GM12874 (cell line): ENCODE results near the gene RTL5.

Experiments
- TF ChIP-seq, protein P1 (sequence below): IDR thresholded peaks from 2 replicates; pipeline ENCODE4 v1.5.1; 2011; ENCODE audit warnings: low read depth, mild to moderate bottlenecking, control low read depth, low read length, moderate library complexity; ENCODE audit not compliant: insufficient read depth

RTL5 gene

DNA sequence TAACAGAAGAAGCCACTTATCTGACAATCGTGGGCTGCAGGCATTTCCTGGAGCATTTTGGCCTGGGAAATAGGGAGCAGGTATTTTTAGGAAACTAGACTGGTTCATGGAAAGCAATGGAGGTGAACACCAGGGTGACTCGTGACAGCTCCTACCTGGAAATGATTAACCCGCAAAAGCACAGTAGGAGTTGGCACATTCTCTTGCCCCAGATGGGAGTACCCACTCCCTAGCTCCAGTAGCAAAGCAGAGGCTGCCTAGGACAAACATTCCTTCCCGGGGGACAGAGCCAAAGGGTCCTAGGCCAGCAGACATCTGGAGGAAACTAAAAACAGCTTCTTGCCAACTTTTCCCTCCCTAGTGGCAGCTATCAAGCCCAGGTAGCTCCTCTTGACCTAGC, 29.0 kb downstream of the RTL5 start:
- TF ChIP-seq, protein P1, sequence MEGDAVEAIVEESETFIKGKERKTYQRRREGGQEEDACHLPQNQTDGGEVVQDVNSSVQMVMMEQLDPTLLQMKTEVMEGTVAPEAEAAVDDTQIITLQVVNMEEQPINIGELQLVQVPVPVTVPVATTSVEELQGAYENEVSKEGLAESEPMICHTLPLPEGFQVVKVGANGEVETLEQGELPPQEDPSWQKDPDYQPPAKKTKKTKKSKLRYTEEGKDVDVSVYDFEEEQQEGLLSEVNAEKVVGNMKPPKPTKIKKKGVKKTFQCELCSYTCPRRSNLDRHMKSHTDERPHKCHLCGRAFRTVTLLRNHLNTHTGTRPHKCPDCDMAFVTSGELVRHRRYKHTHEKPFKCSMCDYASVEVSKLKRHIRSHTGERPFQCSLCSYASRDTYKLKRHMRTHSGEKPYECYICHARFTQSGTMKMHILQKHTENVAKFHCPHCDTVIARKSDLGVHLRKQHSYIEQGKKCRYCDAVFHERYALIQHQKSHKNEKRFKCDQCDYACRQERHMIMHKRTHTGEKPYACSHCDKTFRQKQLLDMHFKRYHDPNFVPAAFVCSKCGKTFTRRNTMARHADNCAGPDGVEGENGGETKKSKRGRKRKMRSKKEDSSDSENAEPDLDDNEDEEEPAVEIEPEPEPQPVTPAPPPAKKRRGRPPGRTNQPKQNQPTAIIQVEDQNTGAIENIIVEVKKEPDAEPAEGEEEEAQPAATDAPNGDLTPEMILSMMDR, result no peak

DNA sequence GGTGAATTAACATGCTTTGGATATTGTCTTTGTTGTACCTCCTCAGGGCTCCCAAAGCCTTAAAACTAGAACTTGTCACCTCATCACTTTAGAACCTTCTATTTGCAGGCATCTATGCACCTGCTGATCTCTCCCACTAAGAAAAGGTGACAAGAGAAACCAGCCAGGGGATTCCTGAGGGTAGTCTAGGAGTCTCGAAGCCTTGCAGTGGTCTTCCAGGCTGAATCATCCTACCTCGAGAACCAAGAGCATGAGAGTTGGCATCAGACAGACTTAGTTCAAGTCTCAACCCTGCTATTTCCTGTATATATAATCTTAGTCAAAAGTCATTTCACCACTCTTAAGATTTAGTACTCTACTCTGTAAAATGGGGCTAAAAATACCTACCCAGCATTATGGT, 29.6 kb downstream of the RTL5 start:
- TF ChIP-seq, protein P1, result no peak

DNA sequence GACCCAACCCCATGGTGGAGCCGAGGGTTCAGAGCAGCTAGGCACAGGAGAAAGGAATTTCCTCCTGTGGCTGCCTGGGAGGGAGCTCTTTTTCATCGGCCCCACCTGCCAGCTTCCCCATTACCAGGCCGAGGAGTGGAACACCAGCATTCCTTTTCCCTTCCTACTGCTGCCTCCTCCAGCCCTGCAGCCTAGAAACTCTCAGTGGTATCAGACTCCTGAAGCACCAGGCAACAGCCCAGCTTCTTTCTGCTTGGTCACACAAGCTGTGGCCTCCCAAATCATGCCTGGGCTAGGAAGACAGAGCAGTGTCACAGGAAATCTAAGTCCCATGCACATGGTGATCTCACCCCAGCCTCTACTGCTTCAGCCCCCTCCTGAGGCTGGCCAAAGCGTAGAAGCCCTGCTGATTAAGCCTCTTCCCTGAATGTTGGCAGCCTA, 30.1 kb downstream of the RTL5 start:
- TF ChIP-seq, protein P1, result no peak

DNA sequence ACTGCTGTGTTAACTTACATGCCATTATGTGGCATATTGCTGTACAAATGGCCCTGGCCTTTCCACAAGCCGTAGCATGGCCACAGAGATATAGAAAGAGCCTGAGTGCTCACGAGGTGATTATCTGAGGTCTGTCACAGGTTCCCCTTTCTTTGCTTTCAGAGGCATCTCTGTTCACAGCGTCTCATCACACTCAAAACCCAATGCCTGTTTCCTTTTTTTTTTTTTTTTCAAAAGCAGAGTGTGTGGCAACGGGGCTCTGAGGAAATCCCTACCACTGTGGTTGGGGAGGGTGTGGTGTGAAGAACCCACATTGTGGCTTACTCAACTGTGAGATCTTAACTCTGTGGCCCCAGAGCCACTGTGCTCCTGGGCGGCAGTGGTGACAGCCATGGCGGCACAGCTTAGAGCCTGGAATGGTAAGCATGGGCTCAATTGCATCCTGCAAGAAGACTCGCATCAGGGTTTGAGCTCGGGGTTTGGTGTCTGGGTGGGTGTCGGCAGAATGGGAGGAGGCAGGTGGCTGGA, 30.8 kb downstream of the RTL5 start:
- TF ChIP-seq, protein P1, result no peak

DNA sequence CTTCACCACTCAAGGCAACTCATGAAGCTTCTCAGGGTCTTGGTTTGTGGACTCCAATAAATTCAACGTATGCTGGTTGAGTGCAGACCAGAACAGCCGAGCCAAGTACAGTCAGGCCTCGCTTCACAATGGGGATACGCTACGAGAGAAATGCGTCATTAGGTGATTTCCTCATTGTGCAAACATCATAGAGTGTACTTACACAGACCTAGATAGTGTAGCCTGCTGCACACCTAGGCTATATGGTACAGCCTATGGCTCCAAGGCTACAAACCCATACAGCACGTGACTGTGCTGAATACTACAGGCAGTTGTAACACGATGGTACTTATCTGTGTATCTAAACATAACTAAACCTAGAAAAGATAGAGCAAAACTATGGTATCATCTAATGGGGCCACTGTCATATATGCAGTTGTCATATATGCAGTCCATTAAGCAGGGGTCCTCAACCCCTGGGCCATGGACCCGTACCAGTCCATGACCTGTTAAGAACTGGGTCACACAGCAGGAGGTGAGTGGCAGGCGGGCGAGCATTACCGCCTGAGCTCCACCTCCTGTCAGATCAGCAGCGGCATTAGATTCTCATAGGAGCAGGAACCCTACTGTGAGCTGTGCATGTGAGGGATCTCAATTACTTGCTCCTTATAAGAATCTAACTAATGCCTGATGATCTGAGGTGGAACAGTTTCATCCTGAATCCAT, 31.5 kb downstream of the RTL5 start:
- TF ChIP-seq, protein P1, result no peak

DNA sequence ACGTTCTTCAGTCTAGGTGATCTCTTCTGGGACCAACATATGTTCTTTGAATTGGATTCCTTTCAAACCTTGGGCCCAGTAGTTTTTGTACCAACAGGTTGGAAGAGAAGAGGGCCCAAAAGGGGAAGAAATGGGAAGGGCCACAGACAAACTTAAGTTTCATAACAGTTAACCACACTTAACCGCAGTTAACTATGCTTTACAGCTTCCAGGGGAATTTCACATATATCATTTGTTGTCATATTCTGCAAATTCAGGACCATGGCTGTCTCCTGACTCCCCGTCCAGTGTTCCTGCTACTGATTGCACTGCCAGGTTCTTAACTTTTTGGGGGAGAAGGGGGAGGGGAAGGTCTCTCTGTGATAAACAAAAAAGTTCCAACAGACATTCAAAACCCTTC, 34.6 kb downstream of the RTL5 start:
- TF ChIP-seq, protein P1, result no peak

DNA sequence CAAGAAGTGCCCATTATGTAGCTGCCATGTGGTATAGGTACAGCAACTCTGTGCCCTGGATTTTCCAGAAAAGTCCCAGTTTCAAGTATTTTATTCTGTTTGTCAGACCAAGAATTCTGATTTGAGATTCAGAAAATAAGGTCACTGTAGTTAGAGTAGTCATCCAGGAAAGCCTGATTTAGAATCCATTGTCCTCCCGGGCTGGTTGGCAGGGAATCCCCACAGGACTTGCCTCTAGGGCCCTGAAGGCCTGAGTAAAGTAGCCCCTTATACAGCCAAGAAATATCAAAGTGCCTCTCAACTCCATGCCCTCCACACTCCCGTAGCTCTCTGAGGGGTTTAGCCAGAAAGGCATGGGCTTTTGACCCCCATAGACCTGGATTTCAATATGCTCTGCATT, 36.3 kb downstream of the RTL5 start:
- TF ChIP-seq, protein P1, result no peak
